Activated effector memory CD4-positive, alpha-beta T cell treated with anti-CD3 and anti-CD28 coated beads, Interleukin-2, amount 50 U/mL, for 16 hours (primary cell): Measurements from ENCODE around the gene FBN1.

Experiments
- DNase-seq: peaks from one replicate; pipeline ENCODE4 v3.0.0-alpha.2; 2020

FBN1 gene

DNA sequence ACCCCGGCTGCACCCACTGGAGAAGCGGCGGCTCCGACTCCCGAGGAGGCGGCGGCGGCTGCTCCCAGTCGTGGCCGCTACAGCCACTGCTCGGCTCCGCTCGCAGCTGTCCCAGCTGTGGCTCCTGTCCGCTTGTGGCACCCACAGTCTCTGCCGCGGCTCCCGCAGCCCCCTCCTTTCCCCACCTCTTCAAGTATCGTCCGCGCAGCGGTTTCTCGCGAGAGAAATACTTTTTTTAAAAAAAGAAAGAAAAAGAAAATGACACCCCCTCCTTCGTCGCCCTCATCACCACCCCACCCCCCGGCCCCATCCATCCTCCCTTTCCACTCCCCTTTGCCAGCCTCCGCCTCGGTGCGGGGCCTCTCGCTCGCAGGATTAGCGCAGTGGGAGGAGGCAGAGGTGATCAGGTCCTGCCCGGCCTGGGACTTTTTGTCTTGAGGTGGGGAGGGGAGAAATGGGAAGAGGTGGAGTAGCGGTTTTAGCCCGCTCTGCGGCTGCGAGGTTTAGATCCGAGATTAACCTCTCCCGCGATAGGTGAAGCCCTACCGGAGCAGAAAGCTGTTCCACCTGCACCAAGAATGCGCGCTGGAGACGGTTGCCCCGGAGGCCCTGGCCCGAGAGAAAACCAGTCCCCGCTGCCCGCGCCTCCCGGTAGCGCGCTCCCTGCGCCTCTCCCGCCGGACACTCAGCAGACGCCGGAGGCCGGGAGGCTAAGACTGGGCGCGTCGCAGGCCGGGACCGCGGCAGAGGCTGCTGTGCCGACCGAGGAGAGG lies at the start of gene FBN1:
FBN1 (minus strand) TSS at position 152 of the 773 bp plus-strand sequence. CDS start 940 bp downstream, outside the sequence.
- no peak for DNase-seq

DNA sequence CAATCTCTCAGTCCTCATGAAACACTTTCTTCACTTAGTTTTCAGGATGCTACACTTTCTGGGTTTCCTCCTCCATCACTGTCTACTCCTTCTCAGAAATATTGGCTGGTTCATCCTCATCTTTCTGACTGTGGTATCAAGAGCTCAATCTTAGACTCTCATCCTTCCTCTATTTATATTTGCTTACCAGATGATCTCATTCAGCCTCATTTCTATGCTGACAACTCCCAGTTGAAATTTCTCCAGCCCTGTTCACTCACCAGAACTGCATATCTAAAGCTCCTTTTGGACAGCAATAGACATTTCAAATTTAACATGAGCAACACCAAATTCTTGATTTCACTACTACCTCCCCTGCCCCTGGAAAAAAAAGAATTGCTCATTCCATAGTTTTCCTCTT lies 48.0 kb upstream of the FBN1 start:
- DNase-seq: no peak

DNA sequence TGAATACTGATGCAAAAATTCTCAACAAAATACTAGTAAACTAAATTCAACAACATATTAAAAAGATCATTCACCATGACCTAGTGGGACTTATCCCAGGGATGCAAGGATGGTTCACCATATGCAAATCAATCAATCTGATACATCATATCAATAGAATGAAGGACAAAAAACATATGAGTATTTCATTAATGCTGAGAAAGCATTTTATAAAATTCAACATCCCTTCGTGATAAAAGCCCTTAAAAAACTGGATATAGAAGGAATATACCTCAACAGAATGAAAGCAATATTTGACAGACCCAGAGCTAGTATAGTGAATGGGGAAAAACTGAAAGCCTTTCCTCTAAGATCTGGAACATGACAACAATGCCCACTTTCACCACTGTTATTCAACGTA lies 43.0 kb upstream of the FBN1 start:
- DNase-seq: no peak

DNA sequence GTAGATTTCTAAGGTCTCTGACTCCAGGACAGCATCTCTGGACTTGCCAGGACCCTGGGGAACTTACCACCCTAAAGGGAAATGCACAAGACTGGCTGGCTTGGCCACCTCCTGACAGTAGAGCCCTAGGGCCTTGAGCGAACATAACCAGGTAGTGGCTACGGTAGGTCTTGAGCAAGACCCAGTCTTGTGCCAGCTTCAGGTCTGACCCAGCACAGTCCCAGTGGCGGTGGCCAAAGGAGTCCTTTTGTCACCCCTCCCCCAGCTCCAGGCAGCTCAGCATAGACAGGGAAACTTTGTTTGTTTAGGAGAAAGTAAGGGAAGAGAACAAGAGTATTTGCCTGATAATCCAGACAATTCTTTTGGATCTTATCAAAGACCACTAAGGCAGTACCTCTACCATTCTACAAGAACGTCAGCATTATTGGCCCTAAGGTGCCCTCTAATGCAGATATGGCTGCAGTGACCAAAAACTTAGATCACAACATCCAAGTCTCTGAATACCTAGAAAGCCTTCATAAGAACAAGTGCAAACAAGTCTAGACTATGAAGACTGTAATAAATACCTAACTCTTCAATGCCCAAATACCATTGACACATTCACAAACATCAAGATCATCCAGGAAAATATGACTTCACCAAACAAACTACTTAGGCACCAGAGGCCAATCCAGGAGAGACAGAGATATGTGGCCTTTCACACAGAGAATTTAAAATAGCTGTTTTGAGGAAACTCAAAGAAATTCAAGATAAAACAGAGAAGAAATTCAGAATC lies 38.7 kb upstream of the FBN1 start:
- no peak for DNase-seq

DNA sequence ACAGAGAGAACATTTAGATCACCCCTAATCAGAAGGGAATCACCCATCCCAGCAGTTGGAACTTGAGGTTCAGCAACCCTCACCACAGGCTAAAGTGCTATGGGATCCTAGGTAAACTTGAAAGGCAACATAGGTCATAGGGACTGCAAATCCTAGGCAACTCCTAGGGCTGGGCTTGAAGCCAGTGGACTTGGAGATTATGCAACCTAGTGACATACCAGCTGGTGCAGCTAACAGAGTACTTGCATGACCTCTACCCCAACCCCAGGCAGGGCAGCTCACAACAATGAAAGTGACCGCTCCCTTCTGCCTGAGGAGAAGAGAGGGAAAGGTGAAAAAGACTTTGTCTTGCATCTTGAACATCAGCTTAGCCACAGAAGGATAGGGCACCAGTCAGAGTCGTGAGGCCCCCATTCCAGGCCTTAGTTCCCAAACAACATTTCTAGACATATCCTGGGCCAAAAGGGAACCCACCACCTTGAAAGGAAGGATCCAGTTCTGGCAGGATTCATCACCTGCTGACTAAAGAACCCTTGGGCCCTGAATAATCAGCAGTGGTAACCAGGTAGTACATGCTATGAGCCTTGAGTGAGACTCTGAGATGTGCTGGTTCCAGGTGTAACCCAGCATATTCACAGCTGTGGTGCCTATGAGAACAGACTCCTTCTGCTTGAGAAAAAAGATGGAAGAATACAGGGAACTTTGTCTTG lies 37.6 kb upstream of the FBN1 start:
- DNase-seq: no peak

DNA sequence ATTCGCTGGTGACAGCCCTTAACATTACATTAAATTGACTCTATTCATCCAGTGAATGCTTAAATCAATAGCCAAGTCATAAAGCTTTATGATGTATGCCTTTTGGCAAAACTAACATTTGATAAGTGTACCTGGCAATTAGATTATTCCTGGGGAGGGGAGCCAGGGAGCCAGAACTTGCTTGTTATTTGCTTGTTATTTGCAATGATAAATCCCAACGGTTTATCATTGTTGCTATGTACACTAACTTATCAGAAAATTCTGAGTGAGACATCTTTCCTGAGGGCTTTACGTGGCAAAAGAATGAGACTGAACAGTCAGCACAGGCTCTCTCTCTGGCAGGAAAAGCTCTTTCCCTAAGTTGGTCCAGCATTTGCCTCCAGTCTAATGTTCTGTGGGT lies 35.8 kb upstream of the FBN1 start:
- DNase-seq: no peak

DNA sequence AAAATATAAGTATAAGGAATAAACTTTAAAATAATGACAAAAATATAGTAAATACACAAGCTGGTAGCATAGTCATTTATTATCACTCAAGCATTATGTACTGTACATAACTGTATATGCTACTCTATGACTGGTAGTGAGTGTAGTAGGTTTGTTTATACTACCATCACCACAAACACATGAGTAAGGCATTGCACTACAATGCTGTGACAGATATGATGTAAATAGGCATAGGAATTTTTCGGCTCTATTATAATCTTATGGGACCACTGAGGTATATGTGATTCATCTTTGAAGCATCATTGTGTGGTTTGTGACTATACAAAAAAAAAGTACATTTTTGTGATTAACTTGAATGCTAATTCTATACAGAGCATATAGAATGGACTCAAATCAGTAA lies 35.3 kb upstream of the FBN1 start:
- DNase-seq: no peak

DNA sequence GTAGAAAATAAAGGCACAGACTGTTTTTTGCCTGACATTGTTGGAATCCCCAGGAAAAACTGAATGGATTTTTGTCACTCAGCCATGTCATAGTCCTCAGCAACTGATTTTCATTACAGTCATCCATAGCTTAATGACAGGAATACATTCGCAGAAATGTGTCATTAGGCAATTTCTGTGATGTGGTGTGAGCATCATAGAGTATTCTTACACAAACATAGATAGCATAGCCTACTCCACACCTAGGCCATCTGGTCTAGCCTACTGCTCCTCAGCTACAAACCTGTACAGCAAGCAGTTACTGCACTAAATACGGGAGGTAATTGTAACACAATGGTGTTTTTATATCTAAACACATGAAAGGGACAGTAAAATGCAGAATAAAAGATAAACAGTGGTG lies 34.4 kb upstream of the FBN1 start:
- no peak for DNase-seq

DNA sequence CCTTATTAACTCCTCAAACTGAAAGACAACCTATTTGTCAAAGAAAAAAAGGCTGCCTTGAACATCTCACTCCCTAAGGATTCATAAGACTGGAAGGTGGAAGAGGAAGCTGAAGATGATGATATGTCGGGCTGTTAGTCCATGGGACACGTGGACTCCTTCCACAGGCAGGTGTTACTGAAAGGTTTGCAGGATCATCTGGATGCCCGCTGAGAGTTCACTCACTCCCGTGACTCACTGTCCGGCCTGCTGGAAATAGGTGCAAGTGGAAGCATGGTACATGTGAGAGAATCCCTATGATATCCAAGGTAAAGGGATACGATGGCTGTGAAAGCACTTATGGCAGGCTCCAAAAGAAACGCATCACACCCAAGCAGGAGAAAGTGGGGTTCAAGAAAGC lies 33.3 kb upstream of the FBN1 start:
- no peak for DNase-seq

DNA sequence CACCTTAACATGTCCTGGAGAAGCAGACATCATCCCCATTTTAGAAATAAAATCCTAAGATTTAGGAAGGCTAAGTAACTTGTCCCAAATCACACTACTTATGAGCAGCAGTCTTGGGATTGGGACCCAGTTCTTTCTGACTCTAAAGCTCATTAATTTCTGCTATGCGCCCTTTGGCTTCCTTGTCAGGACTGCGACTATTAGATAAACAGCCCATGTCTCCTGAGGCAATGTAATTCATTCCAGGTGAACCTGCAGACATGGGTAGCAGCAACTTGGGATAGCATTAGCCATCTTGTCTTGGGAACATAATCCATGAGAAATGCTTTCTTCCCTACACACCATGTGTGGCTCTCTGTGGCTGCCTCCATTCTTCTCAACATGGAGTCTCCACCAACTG lies 32.3 kb upstream of the FBN1 start:
- DNase-seq: no peak

DNA sequence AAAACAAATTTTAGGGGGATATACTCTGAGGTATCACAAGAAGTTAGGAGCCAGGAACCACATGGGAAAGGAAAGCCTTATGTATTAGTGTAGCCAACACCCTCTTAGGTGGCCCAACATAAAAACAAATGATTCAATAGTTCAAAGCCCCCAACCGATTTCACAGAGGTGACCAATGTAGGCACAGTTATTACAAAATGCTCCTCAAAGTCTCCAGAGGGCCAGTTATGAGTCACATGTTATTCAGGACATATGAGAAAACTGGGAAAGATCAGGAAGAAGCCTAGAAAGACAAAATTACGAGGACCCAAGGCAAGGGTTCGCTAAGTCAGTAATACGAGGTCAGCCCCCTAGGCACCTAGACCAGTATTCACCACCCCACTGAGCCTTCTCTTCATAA lies 29.9 kb upstream of the FBN1 start:
- no peak for DNase-seq

DNA sequence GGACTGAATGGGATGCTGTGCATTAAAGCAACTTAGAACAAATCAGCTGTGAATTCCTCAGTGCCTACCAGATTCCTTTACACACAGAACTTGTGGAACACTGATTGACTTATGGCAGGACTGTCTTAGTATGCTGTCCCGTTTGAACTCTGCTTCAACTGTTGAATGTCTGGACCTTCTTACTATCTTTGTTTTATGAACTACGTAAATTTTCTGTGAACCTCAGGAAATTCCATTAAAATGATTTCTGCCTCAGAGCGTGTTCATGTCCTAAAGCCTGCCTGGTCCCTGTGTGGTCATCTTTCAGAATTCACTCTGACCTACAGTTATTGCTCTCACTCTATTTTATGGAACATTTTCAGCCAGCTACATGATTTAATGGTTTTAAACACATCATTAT lies 29.4 kb upstream of the FBN1 start:
- no peak for DNase-seq

DNA sequence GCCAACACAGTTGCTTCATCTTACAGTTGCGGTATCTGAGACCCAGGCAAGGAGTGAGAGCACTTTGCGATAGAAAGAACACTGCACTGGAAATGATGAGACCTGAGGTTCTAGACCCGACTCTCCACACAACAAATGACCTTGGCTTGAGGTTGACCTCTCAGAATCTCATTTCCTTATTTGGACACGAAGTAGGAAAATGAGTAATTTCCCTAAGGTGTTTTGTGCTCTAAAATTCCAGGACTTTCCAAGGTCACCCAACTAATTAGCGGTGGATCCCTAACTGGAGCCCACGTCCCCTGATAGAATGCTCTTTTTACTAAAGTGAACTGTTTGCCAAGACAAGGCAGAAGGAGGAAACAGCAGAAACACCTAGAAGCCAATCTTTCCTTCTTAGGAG lies 26.7 kb upstream of the FBN1 start:
- DNase-seq: no peak

DNA sequence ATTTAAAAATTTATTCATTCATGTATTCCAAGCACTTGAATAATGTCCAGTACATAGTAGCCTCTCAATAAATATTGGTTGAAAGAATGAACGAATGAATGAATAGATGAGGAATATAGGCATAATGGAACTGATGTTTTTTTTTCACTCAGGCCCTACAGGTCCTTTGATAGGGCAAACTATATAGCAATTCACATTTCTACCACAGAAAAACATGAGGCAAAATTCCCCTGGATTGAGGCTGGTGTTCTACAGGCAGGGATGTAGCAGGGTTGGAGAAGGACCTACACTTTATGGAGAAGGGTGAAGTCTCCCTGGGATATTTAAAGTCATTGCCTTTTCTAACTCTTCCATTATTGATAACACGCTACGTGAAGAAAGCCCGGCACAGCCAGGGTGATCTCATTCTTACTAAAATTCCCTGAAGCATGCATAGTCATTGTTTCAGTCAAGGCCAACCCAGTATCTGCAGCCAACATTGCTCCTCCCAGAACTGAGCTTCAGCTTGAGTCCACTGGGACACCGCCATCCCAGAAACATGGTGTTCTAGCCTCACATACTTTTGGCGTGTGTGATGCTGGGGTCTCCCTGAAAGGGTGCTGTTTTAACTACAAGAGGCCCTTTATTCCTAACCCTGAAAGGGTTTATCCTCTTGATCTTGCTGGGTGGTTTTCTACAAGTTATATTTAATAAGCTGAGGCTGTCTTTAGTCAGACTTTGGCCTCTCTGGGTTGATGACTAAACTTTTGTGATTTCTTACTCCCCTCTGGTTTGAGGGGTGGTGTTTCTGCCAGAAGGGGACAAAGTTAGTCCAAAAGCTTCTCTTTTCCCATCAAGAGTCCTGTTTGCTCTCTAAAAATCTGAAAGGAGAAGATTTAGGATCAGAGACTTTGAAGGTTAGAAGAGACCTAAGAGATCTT lies 25.9 kb upstream of the FBN1 start:
- no peak for DNase-seq

DNA sequence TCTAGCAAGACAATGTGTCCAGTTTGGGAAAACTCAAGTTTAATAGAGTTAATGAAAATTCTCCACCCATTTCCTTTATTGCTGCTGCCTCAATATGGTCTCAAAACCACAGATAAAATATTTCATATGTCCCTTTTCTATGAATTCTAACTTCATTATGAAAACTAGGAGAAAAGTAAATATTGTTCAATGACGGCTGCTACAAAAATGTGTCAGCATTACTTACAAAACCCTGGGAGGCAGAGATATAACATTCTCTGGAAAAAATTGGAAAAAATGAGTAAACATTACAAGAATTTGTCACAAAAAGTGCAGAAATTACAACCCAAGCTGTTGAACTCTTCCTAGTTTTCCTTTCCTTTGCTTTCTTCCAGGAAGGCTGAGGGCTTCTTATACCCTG lies 22.2 kb upstream of the FBN1 start:
- no peak for DNase-seq

DNA sequence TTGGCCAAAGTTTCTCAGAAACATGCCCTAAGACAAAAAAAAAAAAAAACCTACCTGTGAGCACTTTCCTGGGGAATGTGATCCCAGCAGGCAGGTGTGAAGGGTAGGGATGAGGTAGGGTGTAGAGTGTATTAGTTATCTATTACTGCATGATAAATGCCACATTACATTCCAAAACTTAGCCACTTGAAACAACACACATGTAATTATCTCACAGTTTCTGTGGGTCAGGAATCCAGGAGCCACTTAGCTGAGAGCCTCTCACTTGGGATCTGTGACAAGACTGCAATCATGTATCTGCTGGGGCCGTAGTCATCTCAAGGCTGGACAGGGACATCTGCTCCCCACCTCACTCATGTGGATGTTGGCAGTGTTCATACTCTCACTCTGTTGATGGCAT lies 18.9 kb upstream of the FBN1 start:
- no peak for DNase-seq

DNA sequence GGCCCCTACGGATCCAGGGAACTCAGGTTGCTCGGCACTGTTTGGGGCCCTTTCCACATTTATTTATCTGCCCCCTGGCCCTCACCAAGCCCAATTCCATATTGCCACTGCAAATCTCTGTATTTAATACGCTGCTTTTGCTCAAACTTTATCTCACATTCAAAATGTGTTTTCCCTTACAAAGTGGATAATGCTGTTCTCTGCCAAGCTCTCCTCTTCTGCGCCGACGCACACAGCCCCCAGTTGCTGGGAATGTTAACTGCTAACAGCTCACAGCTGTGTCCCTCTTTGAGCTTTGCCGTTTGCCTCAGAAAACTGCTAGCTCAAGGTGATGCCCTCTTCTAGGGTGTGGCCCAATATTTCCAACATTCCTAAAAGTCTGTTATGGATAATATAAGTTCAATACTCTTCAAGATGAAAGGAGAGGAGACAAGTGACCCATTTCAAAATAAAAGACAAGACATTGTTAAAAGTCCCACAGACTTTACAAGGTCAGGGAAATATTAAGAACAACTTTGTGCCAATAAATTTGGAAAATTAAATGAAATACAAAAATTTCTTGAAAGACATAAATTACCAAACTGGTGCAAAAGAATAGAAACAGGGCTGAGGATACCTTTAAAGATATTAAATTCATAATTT lies 12.6 kb upstream of the FBN1 start:
- DNase-seq: no peak

DNA sequence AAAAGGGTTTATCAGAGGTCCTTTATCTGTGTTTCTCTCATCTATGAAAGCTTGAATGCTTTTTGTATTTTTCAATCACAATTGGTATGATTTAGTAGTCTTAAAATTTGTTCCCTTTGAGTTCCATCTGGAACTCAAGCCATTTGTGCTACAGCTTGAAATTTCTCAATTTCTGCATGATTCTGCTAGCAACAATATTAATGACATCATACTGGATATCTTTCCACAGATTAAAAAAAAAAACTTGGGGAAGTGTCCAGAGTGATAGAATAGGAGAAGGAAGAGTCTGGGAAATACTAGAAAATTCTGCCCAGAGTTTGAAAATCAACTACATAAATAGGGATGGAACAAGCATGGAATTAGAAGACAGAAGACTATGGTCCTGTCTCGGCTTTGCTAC lies 9.3 kb upstream of the FBN1 start:
- no peak for DNase-seq

DNA sequence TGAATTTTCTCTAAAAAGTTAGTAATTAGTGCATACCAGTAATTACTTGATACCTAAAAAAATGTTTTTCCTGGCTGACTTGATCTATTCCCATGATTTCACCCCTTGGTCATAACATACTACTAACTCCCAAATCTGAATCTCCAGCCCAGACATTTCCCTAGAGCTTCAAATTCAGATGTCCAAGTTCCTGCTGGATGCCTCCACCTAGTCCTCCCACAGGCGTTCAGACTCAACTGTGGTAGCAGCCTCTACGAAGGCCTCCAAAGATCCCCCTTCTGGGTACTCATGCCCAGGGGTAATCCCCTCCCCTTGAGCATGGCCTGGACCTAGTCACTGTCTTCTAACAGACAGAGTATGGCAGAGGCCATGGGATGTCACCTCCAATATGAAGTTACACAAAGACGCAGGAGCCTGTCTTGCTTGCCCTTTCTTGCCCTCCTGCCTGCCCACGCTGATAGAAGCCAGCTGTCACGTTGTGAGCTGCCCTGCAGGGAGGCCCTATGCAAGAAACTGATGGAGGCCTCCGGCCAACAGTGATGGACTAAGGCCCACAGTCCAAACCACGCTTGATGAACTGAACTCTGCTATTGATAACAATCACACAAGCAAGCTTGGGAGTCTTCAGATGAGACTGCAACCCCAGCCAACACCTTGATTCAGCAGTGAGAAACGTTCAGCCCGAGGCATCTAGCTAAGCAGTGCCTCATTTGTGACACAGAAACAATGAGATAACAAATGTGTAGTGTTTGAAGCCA lies 8.6 kb upstream of the FBN1 start:
- DNase-seq: no peak

DNA sequence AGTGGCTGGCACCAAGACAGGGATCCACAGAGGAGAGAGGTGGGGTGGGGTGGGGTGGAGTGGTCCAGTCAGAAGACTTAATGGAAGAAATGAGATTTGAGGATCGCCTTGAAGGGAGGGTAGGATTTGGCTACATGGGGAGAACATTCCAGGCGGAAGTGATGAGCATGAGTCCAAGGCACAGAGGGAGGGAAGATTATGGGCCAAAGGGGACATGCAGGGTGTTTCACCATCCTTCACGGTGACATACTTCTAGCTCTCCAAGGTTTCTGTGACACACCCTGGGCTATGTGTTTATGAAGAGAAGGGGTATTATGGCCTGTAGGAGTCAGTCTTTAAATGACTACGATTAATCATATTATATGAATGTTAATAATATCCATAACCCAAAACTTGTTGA lies 7.7 kb upstream of the FBN1 start:
- no peak for DNase-seq

DNA sequence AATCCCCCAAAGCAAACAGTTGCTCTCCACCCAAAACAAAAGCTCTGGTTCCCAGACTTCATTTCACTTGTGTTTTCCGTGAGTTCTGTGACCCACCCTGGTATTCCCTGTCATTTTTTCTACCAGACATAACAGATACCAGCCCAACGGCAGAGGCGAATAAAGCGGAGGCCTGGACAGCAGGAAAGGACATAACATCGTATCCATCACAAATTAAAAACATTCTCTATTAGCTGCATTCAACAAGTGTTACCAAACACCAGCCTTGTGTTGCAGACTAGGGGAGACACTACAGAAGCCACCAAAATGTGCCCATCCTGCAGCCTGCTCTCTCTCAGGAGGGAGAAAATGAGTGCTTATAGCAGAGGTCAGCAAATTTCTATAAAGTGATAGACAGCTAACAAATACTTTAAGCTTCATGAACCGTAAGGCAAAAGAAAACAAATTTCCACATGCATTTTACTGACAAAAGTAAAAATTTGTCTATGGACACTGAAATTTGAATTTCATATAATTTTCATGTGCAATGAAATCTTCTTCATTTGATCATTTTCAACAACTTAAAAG lies 7.1 kb upstream of the FBN1 start:
- no peak for DNase-seq
